Measurements from ENCODE around the gene UTP15.

The UTP15 gene, protein sequence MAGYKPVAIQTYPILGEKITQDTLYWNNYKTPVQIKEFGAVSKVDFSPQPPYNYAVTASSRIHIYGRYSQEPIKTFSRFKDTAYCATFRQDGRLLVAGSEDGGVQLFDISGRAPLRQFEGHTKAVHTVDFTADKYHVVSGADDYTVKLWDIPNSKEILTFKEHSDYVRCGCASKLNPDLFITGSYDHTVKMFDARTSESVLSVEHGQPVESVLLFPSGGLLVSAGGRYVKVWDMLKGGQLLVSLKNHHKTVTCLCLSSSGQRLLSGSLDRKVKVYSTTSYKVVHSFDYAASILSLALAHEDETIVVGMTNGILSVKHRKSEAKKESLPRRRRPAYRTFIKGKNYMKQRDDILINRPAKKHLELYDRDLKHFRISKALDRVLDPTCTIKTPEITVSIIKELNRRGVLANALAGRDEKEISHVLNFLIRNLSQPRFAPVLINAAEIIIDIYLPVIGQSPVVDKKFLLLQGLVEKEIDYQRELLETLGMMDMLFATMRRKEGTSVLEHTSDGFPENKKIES

DNA sequence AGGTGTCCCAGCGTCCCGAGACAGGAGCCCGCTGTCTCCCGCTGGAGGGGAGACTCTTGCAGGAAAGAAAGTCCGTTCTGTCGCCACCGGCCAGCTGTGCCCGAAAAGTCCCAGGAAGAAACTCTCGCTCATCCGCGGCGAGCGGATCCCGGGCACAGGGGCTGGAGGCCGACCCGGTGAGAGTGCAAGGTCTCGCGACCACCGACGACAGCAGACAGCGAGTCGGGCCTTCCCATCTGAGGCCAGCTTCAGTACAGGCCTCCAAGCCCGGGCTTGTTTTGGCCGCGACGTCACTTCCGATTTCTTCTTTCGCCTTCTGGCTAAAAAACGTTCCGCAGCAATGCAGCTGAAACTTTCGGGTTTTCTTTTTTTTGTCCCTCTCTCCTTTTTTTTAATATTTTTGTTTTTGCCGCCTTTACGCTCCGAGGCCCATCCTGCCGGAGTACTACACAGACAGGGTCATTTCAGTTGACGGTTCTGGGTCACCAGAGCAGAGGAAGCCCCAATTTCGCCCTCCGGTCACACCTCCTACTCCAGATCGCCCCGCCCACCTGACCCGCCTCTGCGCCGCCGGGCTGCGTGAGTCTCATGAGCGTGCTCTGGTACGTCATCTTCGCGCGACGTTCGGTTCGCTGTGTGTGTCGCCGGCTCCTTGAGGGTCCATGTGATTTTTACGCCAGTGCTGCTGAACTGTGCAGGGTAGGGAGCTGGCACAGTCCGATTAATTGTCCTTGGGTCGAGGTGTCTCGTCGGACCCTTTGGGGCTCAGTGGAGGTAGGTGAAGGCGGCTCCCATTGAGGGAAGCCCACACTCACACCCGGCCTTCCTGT, at the start of gene UTP15, which contains the start of gene ANKRA2:
Gene UTP15, plus strand, starts transcription at position 605 of the 830 bp plus-strand sequence. CDS start 1,602 bp downstream, outside the sequence.
Gene ANKRA2, minus strand, starts transcription at position 501 of the 830 bp plus-strand sequence. CDS start 2,758 bp downstream, outside the sequence.
- peak; percentile 81 for DNase-seq

DNA sequence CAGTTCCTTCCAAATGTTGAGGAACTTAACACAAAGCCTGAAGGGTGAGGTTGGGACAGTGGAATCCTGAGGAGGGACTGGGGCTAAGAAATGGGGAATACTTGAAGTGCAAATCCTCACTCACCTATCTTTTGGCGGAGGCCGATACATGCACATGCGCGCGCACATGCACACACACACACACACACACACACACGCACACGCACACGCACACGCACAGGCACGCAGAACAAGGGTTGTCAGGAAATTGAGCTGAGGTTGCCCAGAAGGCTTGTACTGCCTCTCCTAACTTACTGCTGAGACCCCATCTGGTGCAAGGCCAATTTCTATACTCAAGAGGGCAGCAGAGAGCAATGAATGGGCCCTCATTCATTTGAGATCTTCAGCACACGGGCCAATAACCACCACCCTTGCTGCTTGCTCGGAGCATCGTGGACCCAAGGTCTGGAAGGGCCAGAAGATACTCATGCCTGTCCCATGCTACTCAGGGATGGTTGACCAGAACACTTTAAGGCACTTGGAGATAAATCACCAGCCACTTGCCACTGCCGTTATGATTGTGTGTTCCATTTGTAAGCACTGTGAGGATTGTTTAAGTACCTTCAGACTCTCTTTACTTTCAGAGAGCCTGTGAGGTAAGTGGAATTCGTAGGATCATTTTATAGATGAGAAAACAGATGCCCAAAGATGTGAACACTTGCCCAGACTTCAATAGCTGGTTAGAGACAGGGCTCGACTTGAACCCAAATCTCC, 45.8 kb upstream of the UTP15 start:
- peak; percentile 44 for DNase-seq

DNA sequence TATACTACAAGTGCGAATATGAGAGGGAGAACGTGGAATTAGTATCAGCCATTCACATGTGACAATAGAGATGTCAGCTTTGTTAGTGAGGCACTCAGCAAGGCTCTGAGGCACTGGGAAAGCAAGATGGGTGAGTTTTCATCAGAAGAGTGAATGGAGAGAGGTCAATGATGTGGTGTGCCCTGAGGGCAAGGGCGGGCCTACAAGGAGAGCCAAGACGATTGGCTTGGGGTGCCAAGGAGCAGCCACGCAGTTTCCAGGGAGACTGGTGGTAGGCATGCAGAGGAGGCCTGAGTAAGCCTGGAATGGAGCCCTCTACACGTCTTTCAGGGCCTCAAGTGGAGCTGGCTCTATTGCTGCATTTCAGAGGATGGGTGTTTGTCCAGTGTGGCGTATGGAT, 42.6 kb upstream of the UTP15 start:
- DNase-seq: no peak

DNA sequence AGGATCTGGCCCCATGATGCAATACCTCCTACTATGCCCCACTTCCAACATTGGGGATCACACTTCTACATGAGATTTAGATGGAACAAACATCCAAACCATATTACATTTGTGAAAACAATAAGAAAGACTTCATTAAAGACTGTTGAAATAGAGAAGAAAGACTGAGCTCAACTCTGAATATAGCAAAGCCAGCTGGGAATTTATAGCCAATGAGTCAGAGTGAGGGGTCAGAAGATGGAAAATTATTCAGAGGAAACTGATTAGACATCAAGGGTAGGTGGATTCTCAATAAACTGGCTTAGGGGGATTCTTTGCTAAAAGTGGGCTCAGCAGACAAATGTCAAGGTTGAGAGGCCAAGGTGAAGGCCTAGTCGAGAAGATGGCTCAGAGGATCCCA, 41.7 kb upstream of the UTP15 start:
- no peak for DNase-seq

DNA sequence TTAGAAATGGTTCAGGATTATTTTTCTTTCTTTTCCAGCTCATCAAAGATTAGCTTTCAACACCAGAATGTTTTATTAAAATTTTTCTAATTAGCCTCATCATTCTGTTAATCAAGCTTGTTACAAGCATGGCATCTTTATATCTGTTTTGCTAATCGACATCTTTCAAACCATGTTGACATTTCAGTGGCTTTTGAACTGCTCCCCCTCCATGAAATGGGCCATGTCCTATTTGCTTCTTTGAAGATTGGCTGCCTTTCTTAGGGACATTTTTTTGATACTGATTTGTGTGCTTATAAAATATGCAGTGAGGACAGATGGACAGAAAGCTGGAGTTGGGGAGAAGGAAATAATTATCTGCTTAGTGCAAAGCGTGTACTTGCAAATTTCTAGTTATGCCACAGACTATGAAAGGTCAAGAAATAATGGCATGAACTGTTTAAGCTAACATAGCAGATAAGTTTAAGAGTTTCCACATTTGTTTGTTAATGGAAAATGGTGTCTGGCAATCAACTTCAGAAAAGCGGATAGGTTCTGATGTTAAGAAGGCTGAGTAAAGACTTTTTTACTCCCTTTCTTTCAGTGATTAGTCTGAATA, 39.8 kb upstream of the UTP15 start:
- DNase-seq: no peak

DNA sequence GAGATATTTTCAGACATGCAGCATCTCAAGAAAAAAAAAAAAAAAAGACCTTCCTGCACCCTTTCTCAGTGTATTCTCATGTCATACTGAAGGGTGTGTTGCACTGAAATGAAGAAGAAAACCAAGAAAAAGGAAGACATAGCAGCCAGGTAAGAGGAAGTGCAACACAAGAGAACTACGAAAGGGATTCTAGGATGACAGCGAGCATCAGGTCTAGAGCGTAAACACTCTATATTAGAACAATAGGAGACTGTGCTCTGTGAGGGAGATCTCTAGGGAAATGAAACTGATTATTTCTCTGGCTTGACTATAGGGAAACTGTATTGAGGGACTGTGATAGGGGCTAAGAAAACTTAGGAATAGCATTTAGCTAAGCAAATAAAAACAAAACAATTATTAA, 37.3 kb upstream of the UTP15 start:
- DNase-seq: peak; percentile 50

DNA sequence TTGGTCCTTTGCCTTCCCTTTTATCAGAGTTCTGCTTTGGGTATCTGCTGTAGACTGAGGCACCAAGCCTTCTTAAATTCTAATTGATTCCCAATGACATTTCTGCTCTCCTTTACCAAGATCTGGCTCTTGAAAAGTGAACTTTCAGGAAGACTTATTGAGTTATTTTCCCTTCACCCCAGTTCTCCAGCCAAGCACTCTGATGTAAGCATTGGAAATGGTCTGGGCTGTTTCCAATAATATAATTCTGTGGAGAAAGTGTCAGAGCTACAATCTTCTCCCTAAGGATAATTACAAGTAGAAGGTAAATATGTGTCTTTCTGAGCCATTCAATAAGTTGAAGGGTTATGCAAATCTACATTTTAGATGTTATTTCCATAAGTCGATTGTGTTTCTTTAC, 36.5 kb upstream of the UTP15 start:
- DNase-seq: no peak

DNA sequence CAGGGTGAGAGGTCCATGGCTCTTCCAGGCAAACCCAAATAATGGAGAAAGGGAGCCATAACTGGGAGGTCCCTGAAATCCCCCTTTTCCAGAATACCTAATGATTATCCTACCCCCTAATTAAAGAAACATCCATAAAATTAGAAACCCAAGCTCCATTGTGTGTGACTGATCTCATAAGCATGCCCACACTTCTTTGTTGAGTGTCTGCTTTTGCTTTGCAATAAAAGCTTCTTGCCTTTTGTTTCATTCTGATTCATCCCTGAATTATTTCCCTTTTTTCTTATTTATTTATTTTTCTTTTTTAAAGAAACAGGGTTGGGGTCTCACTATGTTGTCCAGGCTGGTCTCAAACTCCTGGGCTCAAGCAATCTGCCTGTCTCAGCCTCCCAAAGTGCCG, 34.2 kb upstream of the UTP15 start:
- DNase-seq: no peak

DNA sequence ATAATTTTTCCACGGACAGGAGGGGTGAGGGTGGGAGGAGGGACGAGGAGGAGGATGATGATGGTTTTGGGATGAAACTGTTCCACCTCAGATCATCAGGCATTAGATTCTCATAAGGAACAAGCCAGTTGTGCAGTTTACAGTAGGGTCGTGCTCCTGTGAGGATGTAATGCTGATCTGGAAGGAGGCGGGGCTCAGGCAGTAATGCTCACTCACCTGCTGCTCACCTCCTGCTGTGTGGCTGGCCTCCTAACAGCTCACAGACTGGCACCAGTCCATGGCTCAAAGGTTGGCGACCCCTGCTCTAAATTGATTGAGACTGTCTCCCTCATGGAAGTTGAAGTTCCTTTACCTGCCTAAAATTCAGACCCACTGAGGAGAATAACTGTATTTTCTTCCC, 33.3 kb upstream of the UTP15 start:
- no peak for DNase-seq

DNA sequence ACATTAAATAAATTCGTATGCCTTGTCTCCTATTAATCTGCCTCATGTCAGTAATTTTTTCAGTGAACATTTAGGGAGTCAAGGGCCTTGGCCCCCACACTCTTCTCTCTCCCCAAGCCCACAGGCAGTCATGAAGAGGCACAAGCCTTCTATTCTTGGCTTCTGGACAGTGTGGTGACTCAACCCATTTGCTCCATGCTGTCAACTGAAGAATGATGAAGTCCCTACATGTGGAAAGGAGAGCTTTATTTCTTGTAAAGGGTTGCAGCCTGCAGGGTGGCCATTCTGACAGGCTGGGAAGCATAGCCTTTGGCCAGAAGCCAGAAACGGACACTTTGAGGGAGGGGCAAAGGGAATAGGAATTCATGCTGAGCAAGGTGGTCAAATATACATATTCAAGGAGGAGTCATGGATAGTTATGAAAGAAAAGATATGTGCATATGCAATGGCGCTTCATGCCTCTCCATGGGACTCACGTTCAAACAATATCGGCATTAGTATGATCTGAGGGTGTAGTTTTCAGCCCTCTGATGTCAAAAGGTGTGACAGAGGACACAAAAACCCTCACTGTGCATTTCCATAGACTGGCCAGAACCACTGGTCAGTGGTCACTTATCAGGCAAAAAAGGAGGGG, 31.4 kb upstream of the UTP15 start:
- DNase-seq: no peak

DNA sequence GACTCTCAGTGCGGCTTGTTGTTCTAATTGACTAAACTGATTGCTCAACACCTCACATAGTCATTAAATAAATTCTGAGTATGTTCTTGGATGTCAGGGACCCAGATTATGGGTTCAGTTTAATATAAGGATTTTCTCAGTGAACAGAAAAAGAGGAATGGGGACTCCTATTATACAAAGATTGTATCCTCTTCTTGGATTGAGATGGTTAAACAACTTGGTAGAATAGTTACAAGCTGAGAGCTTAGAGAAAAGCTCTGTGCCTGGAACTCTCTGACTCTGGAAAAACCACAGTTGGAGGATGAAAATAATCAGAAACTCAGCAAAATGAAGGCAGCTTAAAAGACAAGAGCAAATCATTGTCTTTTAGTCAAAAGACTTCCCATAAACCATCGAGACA, 30.6 kb upstream of the UTP15 start:
- DNase-seq: no peak

DNA sequence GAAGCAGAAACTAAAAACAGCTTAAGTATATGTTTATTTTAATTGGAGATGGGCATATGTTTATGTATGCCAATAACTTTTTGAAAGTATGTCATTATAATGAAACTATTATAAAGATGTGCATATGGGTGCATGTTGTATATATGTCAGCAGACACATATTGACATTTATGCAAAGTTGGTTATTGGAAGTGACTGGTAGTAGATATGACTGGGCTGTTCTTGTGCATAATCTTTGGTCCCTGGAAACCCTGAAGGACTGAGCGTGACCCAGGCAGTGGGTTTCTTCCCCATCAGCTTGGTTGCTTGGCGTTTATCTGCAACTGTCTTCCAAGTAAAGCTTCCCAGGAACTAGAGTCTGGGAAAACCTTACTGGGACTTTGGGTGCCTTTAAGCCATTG, 25.8 kb upstream of the UTP15 start:
- no peak for DNase-seq

DNA sequence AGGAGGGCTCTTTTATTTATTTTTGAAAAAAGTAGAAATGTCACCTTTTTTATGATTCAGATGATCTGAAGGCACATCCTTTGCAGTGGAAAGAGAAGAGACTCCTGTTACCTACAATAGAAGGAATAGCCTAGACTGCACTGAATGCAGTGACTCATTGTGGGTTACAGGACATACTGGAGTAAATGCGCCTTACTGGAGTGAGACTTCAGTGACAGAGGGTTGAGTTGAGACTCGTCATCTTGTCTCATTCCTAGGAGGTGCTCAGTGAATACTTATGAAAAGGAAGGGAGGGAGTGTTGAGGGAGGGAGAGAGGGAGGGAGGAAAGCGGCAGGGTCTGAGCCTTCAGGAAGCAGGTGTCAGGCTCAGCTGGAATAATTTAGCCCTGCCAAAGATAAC, 25.4 kb upstream of the UTP15 start:
- no peak for DNase-seq

DNA sequence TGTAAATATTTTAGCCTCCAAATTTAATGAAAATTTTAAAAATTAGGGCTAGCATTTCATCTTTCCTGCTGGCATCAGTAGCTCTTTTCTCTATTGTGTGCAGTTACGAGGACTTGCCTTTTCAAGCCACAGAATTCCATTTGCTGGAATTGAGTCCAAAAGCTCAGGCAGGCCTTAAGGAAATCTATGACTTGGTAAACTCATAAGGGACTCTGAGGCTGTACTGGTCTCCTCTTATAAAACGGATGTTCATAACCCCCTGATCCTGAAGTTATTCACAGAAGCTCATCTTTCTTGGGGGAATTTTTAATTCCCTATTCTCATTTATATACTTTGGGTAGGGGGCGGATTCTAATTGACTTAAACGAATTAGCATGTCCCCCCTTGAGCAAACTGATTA, 23.5 kb upstream of the UTP15 start:
- DNase-seq: no peak

DNA sequence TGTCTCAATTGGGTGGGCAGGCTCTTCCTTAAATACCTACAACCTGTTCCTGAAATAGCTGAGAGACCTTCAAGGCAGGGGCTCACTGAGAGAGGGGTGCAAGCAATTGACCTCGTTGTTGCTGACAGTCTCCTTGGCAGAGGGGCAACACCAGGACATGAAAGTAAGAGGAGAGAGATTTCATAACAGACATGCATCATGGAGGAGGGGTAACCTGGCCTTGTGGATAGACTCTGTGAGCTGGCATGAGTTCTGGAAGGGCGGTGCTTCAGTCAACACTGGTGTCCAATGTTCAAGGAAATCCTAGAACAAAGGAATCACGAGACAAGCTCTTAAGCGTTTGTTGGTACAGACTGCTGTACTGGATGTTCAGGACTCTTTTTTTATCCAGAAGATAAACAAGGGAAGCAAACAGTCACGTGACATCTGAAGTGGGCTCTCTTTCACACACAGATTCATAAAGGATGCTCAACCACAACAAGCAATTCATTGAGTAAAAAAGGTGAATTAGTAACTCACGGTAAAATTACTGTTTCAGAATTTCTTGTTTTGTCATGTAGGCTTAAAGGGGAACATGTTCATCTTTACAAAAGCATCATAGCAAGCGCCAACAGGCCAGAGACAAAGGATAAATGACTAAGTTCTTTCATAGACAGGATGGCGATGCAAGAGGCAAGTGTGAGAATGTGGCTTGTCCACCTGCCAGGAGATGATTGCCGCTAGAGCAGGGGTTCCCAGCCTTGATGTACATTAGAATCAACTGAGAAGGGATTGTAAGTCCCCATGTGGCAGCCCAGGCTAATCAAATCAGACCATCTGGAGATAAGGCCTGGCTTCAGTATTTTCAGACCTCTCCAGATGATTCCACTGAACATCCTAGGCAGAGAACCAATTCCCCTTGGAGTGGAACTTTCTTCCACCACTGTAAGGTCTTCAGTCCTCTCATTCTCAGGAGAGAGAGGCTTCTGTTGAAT, 20.8 kb upstream of the UTP15 start:
- peak; percentile 95 for DNase-seq

DNA sequence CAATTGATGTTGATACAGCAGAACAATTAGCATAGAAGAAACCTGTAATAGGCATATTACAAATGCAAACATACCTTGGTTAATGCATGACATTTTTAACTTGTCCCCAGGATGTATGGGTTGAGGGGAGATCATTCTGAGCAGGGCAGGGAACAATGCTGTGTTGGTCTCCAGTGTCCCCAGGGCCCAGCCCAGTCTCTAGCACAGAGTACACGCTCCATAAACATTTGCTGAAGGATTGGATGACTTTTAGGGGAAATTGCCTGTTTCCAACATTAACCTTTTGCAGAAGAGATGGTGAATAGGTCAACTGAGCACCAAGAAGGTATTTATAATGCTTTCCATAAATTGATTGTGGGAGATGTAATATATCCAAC, 20.2 kb upstream of the UTP15 start:
- no peak for DNase-seq

DNA sequence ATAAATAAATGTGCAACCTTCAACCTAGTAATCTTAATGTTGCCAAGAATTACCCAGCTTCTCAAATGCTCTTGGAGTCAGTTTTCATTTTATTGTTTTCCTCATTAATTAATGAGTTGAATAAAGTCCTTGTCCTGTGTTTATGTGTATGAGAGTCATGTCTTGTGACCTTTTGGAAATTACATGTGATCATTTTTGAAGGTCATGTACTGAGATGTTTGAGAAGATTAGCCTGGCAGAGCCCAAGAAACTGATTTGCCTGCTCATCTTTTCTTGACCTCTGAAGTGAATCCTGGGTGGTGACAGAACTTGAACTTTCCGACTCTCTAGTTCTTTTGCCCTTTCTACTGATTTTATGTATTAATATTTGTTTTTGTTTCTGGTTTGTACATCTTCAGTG, 15.5 kb upstream of the UTP15 start:
- no peak for DNase-seq

DNA sequence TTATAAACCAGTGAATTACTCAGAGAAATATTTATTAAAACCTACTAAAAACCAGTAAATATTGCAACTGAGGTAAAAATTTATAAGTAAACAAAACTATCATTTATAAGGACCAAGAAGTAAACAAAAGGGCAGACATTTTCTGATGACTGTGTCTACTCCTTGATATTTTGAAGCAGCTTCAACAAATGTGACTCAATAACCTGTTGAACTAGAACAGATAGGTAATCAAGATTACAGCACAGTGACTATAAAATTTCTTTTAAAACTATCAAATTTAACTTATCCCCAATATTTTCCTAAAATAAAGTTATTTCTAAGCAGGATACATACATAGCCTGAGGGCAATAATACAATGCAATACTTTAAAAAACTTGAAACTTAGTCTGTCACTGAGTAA, 12.9 kb upstream of the UTP15 start:
- no peak for DNase-seq

DNA sequence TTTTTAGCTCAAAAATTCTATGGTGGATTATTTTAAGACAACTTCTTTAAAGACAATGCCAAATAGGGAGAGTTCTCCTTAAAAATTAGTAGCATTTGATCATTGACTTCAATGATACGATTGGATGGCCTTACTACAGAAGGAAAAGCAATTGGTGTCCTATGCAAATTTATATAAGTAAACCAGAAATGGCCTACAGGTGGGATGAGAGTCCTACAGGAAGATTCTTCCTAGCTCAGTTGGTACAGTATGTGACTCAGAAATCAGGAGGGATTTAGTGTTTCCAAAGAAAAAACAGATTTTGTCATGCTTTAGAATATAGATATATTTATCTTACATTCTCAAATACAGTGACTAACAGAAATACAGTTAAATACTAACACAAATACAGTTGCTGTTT, 6.6 kb upstream of the UTP15 start:
- no peak for DNase-seq

DNA sequence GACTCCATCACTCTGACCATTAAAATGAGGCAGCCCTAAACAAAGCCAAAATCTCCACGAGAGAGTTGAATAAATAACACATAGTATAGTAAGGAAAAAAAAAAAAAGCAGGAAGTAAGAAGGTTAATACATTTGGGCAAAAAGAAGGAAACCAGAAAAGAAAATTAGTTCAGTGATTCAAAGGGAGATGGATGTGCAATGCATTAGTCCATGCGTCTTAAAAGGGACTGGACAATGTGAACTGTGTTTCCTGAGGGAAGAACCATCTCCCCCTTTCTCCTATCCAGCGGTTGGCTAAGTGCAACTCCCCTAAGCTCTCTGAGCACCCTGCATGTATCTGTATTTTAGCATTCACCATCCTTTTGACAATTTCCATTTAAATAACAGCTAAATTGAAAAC, 1.5 kb upstream of the UTP15 start:
- DNase-seq: no peak

DNA sequence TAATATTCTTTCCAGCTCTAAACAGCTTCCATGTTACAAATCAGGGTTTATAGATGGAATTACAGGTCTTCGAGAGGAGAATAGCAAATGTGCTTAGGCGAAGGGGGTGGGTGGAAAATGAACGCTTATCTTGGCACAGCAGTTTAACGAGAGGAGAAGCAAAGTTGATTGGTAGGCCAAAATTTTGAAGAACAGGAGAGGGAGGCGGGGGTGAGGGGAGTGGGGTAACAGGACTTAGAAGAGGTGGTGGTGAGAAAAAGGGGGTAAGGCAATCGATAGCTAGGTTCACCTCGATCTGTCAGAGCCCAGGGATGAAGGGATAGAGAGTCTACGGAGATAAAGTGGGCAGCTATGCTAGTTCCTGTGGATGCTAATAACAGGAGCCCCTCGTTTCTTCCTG, 868 bp upstream of the UTP15 start:
- DNase-seq: no peak

All from DMS153 (cell line).